SH-SY5Y (cell line): ENCODE measurements around the gene PRRT4.

Source experiments
- GATA2 ChIP-seq: IDR thresholded peaks from 2 replicates; pipeline ENCODE4 v1.6.1; 2011; ENCODE audit warnings: mild to moderate bottlenecking, low read depth, low read length
- GATA3 ChIP-seq: IDR thresholded peaks from 2 replicates; pipeline ENCODE4 v1.6.1; 2011; ENCODE audit warnings: low read depth, mild to moderate bottlenecking, low read length, moderate library complexity

DNA sequence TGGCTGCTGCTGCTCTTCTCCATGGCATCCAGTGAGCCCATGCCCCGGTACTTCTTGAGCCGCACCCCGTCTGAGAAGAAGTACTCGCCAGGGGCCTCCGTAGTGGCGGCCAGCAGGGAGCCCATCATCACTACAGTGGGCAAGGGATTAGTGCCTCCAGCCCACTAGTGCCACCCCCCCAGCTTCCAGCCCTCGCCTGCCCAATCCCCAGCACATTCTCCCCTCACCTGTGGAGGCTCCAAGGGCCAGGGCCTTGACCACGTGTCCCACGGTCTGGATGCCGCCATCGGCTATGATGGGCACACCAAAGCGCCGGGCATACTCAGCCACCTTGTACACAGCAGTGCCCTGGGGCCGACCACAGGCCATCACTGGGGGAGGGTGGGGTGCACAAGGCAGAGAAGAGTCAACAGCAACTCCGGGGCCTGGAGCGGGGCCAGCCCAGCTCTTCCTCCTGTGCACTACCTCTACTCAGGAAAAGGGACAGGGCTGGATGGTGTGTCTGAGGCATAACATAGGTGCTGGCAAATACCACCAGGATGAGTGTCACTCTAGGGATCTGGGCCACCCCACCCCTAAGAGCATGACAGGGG, 33.5 kb upstream of the PRRT4 start:
- TF ChIP-seq GATA2 = no peak
- no peak for TF ChIP-seq GATA3
